Measurements from ENCODE around the gene WFDC1.
A peak's percentile ranks its signal among the peaks of the same experiment; 100 is the strongest.

- TF ChIP-seq YY1 (IDR thresholded peaks at IDR 0.05), result peak; percentile 15
- TF ChIP-seq CTCF (IDR thresholded peaks at IDR 0.05; ENCODE audit: low read depth, low read length, missing input control), result no peak
- TF ChIP-seq REST (IDR thresholded peaks at IDR 0.05), result no peak
- TF ChIP-seq MAX (IDR thresholded peaks at IDR 0.05), result no peak
- peak; percentile 92 for TF ChIP-seq SP1 (IDR thresholded peaks at IDR 0.05)
- no peak for TF ChIP-seq ZBTB33 (IDR thresholded peaks at IDR 0.05)
- TF ChIP-seq HNF4A (conservative IDR thresholded peaks at IDR 0.05), result peak; percentile 89 to 97
- no peak for TF ChIP-seq NR2F2 (IDR thresholded peaks at IDR 0.05)
- TF ChIP-seq GABPA (IDR thresholded peaks at IDR 0.05 in 1 of 2, conservative IDR thresholded peaks at IDR 0.05 in 1 of 2), result no peak
- no peak for TF ChIP-seq RAD21 (IDR thresholded peaks at IDR 0.05)
- no peak for TF ChIP-seq EGR1 (IDR thresholded peaks at IDR 0.05; ENCODE audit: low read depth in 2 of 2)
These were observed 28.2 kb upstream of the WFDC1 start for GRCh38 chr16:84266451-84266850.

Data from liver (tissue), 3 donors.